ENCODE measurements around the gene DNAH17.

DNAH17 gene

DNA sequence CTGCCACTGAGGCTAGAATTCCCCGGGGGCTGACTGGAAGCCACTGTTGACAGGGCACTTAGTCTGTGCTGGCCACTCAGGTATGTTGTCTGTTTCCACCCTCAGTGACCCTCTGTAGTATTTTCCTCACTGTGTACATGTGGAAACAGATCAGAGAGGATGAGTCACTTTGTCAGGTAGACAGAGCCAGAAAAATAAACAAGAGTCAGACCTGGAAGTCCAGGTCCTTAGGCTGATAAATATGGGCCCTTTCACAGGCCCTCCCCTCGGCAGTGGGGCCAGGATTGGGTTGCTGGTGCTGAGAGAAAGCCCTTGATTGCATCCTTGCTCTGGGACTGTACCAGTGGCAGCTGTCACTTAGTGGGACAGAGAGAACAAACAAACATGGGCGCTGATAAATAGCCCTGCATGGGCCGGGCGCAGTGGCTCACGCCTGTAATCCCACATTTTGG lies 177.5 kb downstream of the DNAH17 start:
- no peak for DNase-seq (ENCODE audit: extremely low read depth in 1 of 2, low read depth in 1 of 2)

- no peak for DNase-seq (ENCODE audit: extremely low read depth in 1 of 2, low read depth in 1 of 2)
These were observed 178.0 kb downstream of the DNAH17 start for GRCh38 chr17:78399028-78399692.

- no peak for DNase-seq (ENCODE audit: extremely low read depth in 1 of 2, low read depth in 1 of 2)
These were observed 178.8 kb downstream of the DNAH17 start for GRCh38 chr17:78398390-78398789.

DNA sequence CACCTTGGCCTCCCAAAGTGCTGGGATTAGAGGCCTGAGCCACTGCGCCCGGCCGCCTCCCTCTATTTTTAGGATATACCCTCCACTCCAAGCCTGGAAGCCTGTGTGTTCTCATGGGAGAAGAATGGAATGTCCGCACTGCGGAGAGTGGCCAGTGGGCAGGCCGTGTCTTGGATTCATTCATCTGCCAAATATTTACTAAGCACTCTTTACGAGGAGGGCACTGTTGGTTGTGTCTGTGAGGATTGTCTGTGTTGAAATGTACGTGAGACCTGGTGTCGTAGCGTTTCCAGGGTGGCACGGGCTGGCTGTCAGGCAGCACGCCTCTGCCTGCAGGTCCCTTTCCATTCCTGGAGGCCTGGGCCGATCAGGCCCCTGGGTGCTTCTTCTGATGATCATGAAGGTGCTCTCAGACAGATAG lies 179.5 kb downstream of the DNAH17 start:
- no peak for DNase-seq (ENCODE audit: extremely low read depth in 1 of 2, low read depth in 1 of 2)

DNA sequence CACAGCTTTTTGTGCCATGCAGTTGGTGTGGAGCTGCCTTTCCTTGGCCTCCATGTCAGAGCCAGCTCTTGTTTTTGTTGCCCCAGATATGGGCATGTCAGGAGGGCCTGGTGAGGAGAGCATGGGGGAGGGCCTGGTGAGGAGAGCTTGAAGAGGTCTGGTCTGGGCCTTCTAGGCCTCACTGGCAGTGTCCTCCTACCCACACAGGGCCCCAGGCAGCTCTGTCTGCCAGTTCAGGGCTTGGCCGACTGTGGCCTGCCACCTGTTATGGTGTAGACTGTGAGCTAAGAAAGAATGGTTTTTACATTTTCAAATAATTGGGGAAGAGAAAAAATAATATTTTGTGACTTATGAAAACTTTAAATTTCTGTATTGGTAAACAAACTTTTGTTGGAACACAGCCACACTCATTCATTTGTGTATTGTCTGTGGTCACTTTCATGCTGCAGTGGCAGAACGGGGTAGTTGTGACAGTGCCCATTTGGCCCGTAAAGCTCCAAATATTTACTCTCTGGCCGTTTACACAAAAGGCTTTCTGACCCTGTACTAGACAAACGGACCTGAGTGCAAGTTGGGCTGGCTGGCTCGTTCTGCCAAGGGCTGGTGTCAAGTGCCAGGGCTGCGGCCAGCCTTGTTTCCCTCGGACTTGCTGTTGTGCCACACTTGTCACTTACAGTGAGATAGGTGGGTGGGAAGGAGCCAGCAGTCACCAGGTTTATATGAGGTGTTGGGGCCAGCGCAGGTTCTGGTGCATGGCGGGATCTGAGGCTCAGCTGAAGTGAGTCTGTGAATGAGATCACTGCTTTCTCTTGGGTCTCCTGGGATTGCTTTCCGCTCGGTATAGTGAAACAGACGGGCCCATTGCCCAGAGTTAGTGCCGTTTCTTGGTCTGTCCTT lies 180.5 kb downstream of the DNAH17 start:
- no peak for DNase-seq (ENCODE audit: extremely low read depth in 1 of 2, low read depth in 1 of 2)

GRCh38 chr17:78395155-78395554 lies 182.0 kb downstream of the DNAH17 start:
- no peak for DNase-seq (ENCODE audit: extremely low read depth in 1 of 2, low read depth in 1 of 2)

GRCh38 chr17:78394209-78394608 lies 183.0 kb downstream of the DNAH17 start:
- DNase-seq (ENCODE audit: extremely low read depth in 1 of 2, low read depth in 1 of 2): no peak

DNA sequence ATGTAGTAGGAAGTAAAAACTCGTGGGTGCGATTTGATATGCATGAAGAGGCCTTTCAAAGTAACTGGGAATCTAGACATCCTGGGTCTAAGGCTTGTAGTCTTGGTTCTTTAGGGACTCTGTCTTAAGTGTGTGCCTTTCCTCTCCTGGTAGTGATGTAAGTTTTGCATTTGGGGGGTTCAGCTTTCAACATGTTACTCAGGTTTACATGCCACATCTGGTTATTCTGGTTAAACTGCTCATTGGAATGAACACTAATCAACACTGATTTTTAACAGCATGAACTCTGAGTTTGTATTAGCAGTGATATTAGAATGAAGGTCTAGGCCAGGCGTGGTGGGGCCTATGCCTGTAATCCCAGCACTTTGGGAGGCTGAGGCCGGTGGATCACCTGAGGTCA lies 183.6 kb downstream of the DNAH17 start:
- no peak for DNase-seq (ENCODE audit: extremely low read depth in 1 of 2, low read depth in 1 of 2)

DNA sequence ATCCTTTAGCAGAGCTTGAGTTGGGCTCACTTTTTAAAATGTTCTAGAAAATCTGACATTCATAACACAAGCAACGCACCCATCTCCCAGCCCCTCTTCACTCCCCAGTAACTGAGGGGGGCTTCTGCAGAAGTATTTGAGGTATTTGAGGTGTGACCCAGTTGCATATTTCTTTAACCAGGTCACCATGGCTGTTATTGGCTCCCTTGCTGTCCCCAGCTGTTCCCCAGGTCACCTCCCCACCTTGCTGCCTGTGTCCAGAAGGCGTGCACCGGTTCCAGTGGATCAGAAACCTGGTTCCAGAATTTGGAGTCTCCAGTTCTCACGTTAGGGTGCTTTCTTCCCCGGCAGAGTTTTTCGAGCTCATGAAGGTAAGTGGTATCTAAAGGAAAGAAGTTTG lies 184.9 kb downstream of the DNAH17 start:
- DNase-seq (ENCODE audit: extremely low read depth in 1 of 2, low read depth in 1 of 2): no peak

DNA sequence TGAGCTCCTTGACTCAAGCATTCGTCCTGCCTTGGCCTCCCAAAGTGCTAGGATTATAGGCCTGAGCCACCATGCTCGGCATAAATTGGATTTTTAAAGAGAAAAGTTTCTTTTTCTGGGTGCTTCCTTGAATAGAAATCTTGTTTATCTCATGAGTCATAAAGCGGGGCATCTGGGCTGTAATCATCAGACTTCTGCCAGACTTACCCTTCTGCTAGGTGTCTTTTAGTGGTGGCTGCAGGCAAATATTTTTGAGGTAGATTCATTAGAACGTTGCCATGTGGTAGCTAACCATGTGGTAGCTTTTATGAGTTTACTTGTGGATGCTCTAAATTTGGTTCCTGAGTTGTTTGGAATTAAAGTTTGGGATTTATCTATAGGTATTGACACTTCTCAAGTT lies 185.4 kb downstream of the DNAH17 start:
- no peak for DNase-seq (ENCODE audit: extremely low read depth in 1 of 2, low read depth in 1 of 2)

GRCh38 chr17:78391051-78391431 lies 186.2 kb downstream of the DNAH17 start:
- DNase-seq (ENCODE audit: extremely low read depth in 1 of 2, low read depth in 1 of 2): no peak

DNA sequence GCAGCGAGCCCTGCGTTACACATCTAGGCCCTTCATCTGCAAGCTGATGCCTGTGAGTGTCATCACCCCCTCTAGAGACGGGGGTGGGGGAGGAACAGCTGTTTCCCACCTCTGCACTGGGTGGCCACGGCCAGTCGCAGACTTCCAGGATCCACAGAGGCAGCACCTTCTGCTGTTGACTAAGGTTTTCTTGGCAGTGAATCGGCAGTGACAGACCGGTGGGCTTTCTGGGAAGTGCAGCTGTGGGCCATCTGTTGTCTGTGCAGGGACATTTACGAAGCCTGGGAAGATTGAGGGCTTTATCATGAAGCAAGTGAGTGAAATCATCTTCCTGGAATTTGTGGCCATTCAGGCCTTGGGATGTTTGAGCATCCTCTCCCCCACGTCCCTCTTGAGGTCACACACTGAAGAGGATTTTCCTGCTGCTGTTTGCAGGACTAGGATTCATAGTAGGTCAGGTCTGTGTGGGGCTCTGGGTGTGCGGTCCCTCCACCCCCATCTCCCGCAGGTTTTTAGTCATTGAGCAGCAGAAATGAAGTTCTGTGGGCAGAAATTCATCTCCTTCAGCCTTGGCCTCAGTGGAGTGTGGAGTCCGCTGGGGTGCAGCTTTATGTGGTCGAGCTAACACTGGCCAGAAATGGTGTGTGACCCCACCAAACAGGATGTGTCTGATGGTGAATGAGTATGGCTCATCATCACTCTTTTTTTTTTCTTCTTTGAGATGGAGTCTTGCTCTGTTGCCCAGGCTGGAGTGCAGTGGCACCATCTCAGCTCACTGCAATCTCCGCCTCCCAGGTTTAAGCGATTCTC lies 186.8 kb downstream of the DNAH17 start:
- no peak for DNase-seq (ENCODE audit: extremely low read depth in 1 of 2, low read depth in 1 of 2)

DNA sequence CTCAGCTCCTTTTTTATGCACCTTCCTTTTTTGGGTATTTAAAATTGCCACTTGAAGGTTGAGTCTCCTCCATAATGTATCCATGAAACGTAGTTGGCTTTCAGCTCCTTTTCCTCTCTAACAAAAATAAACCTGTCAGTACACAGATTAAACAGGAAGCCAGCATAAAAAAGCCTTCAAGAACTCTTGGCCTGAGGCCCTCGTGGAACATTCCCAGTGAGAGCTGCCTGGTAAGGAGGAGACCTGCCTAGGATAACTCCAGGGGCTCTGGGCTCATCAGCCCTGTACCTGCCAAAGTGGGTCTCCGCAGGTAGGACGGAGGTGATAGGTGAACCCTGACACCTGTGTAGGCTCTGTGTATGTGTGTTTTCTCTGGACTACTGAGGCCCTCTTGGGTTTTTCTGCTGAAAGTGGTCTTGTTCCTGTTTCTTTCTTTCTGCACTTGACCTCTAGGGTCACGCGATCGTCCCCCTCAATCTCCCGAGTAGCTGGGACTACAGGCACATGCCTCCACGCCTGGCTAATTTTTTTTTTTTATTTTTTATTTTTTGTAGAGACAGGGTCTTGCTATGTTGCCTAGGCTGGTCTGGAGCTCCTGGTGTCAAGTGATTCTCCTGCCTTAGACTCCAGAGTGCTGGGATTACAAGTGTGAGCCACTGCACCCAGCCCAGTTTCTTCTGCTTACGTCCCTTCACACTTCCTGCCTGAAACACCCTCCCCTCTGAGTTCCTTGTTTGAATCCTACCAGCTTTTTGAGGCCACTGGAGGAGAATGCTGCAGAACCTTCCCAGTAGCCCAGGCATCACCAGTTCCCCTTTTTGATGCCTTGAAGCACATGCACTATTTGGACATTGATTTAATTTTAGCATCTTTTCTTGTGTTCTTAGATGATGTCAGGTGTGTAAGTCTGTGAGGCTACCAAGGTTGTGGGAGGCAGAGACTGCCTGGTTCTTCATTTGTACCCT lies 188.9 kb downstream of the DNAH17 start:
- no peak for DNase-seq (ENCODE audit: extremely low read depth in 1 of 2, low read depth in 1 of 2)

DNA sequence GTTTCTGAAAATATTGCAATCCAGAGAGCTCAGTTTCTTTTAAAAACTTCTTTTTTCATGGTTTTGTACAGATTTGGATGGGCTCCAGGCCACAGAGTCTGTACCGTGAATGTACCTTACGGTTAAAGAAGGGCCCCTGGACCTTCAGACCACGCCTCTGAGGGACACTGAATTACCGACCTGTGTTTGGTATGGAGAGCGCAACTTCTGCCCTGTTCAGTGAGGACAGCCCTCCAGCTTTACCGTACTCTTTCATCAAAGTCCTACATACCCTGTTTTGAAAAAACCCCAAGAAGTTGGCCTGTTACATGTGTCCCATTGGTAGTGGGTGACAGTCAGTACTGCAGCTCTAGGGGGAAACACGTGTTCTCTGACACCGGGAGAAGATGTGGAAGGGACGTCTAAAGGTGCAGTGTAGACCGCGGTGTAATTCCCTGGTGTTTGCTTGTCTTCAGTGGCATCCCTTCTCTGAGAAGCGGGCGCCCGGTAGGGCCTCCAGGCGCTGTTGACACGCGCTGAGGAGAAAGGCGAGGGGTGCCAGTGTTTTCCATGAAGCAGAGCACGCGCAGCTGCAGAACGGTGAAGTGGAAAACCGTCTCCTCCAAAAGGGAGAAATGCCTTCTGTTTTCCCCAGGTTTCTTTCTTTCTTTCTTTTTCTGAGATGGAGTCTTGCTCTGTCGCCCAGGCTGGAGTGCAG lies 192.6 kb downstream of the DNAH17 start:
- DNase-seq (ENCODE audit: extremely low read depth in 1 of 2, low read depth in 1 of 2): no peak

- no peak for DNase-seq (ENCODE audit: extremely low read depth in 1 of 2, low read depth in 1 of 2)
These were observed 193.3 kb downstream of the DNAH17 start for GRCh38 chr17:78383725-78384471.

GRCh38 chr17:78381601-78382232 lies 195.5 kb downstream of the DNAH17 start:
- DNase-seq (ENCODE audit: extremely low read depth in 1 of 2, low read depth in 1 of 2): no peak

GRCh38 chr17:78380370-78380769 lies 196.8 kb downstream of the DNAH17 start:
- no peak for DNase-seq (ENCODE audit: extremely low read depth in 1 of 2, low read depth in 1 of 2)

DNA sequence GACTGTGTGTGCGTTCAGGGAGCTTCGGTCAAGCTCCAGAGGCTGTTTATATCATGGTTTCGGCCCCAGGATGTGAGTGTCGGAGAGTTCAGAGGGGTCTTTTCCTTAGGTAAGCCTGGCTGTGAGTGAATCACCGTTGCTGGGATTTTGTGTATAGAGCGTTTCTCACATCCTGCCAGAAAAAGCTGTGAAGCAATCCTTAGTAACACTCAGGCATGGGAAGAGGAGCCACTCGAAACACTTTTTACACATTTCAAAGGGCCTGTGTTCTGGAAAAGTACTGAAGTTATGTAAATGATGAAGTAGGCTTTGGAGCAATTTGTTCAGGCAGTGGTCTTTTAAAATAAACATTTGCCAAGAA lies 198.1 kb downstream of the DNAH17 start:
- DNase-seq (ENCODE audit: extremely low read depth in 1 of 2, low read depth in 1 of 2): no peak

Data from activated CD8-positive, alpha-beta memory T cell treated with anti-CD3 and anti-CD28 coated beads for 1 hour (primary cell).